Central memory CD8-positive, alpha-beta T cell (primary cell): ENCODE data around the gene CAMSAP2.
"Not testable (repeated sequence)": the region's sequence is repeated elsewhere in the genome, so short reads cannot be mapped to it uniquely, and the experiment has no call there.

ENCODE experiments used
- ATAC-seq: fragments of 150-1000 bp; cut with Tn5 transposase; replicated peaks from 2 replicates; pipeline ENCODE4 v1.10.0; 2022; ENCODE audit warnings: mild to moderate bottlenecking, moderate FRiP score, moderate number of reproducible peaks; ENCODE audit not compliant: poor library complexity, severe bottlenecking; ENCODE audit errors: extremely low read depth
- DNase-seq, 2 donors: peaks; one replicate each; pipeline ENCODE4 v3.0.0; 2021; ENCODE audit warnings: low spot score in 2 of 2
- H3K27ac Mint-ChIP-seq: one replicate; pipeline ENCODE4 v1.8.0; 2022; ENCODE audit warnings: low read depth, mild to moderate bottlenecking, moderate library complexity, mixed read lengths
- H3K27me3 Mint-ChIP-seq: one replicate; pipeline ENCODE4 v1.8.0; 2022; ENCODE audit warnings: mixed read lengths
- H3K36me3 Mint-ChIP-seq: one replicate; pipeline ENCODE4 v1.8.0; 2022; ENCODE audit warnings: mild to moderate bottlenecking, moderate library complexity, mixed read lengths; ENCODE audit not compliant: insufficient read depth
- H3K4me1 Mint-ChIP-seq: one replicate; pipeline ENCODE4 v1.8.0; 2022; ENCODE audit warnings: mixed read lengths
- H3K4me3 Mint-ChIP-seq: one replicate; pipeline ENCODE4 v1.8.0; 2022; ENCODE audit warnings: mild to moderate bottlenecking, moderate library complexity, mixed read lengths
- H3K9me3 Mint-ChIP-seq: one replicate; pipeline ENCODE4 v1.8.0; 2022; ENCODE audit warnings: mixed read lengths

The CAMSAP2 gene

DNA sequence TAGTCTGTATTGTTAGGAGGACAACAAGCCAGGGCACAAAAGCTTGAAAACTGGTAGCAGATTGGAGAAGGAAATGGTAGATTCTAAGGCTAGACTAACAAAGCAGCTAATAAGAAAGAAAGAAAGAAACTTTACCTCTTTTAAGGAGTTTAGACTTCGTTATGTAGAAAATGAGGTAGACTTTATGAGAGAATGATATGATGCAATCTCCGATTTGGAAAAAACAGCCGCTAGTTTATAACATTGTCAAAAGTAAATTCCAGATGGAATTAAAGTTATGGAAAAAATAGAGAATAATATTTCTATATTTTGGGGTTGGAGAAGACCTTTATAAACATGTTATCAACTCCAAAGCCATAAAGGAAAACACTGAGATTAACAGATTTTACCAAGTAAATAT is 67.0 kb downstream of the CAMSAP2 start:
- no peak for DNase-seq
- Mint-ChIP-seq H3K27ac (no peak overlapping the region), H3K27me3 (no peaks in the 10 kb centered on the region), H3K4me3 (no peak overlapping the region), H3K36me3 (peaks cover 3% of the 10 kb centered on the region), H3K4me1 (no peaks in the 10 kb centered on the region), H3K9me3 (no peaks in the 10 kb centered on the region)
- no peak for ATAC-seq

DNA sequence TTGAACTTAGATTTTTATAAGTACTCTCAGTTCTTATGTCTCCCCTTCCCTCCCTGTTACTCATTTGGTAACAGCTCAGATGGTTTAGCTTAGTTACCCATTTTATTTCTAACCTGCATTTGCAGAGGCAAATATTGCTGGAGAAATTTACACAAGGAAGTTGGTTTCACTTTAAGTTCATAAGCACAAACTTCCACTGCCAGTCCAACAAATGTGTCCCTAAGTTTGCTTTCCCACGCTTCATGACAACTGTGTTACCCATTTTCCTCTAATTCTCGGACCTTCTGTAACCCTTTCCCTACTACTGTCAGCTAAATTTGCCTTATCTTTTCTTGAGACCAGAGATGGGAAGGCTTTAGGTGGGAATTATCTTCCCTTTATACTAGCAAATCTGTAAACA is 70.2 kb downstream of the CAMSAP2 start:
- H3K4me1 Mint-ChIP-seq = no peaks in the 10 kb centered on the region
- peaks cover 3% of the 10 kb centered on the region for H3K36me3 Mint-ChIP-seq
- no peaks in the 10 kb centered on the region for H3K27me3 Mint-ChIP-seq
- ATAC-seq (no peak), DNase-seq (no peak)
- no peak overlapping the region for H3K4me3 Mint-ChIP-seq
- H3K27ac Mint-ChIP-seq = no peak overlapping the region
- no peaks in the 10 kb centered on the region for H3K9me3 Mint-ChIP-seq

DNA sequence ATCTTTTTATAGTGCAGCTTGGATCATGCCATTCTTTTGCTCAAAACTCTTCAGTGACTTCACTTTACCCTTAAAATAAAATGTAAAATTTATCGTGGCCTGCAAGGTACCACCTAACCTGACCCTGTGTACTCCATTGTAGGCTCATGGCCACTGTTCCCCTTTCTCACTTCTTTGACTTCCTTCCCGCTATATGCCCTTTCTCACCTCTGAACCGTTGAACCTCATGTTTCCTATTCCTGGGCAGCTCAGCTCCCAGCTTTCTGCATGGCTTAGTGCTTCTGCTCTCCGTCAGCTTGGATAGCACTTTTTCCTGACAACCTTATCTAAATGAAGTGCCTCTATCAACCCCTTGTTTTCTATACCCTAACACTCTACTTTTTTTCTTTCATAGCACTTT is 73.0 kb downstream of the CAMSAP2 start:
- Mint-ChIP-seq H3K27me3 (no peaks in the 10 kb centered on the region), H3K9me3 (no peaks in the 10 kb centered on the region), H3K36me3 (peaks cover 1% of the 10 kb centered on the region), H3K4me3 (no peak overlapping the region), H3K4me1 (no peaks in the 10 kb centered on the region), H3K27ac (no peak overlapping the region)
- DNase-seq = no peak
- no peak for ATAC-seq

DNA sequence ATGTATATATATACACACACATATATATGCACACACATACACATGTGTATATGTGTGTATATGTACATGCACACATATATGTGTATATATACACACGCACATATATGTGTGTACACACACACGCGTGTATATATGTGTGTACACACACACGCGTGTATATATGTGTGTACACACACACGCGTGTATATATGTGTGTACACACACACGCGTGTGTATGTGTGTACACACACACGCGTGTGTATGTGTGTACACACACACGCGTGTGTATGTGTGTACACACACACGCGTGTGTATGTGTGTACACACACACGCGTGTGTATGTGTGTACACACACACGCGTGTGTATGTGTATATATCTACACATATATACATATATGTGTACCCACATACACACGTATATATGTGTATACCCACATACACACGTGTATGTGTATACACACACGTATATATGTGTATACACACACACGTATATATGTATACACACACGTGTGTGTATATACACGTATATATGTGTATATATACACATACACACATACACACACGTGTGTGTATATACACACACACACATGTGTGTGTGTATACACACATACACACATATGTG is 78.0 kb downstream of the CAMSAP2 start:
- not testable (repeated sequence) for H3K36me3 Mint-ChIP-seq, H3K4me1 Mint-ChIP-seq, H3K27ac Mint-ChIP-seq, H3K4me3 Mint-ChIP-seq, DNase-seq, H3K27me3 Mint-ChIP-seq, H3K9me3 Mint-ChIP-seq, ATAC-seq

DNA sequence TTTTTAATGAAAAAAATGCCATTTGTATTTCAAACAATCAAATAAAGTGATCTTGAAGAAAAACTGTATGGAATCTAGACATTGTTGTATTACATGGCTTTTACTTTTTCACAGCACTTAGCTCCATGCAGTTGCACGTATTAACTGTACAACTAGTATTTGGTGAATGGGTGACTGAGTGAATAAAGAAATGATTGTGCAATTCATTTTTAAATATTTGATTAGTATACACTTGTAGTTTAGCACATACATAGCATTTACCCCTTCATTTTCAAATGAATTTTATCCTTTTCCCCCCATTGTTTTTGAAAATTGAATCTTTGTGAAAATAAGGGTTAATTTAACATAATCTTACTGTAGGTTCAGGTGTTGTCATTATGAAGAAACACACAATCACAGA is 79.6 kb downstream of the CAMSAP2 start:
- Mint-ChIP-seq H3K27ac (no peak overlapping the region), H3K4me1 (no peaks in the 10 kb centered on the region), H3K27me3 (no peaks in the 10 kb centered on the region), H3K9me3 (no peaks in the 10 kb centered on the region), H3K4me3 (no peak overlapping the region), H3K36me3 (no peaks in the 10 kb centered on the region)
- DNase-seq (no peak), ATAC-seq (no peak)

GRCh38 chr1:200819726-200820125 is 81.0 kb downstream of the CAMSAP2 start:
- no peak for DNase-seq
- Mint-ChIP-seq H3K27me3 (peaks cover 8% of the 10 kb centered on the region), H3K4me3 (no peak overlapping the region), H3K9me3 (no peaks in the 10 kb centered on the region), H3K4me1 (no peaks in the 10 kb centered on the region), H3K27ac (no peak overlapping the region), H3K36me3 (no peaks in the 10 kb centered on the region)
- no peak for ATAC-seq

DNA sequence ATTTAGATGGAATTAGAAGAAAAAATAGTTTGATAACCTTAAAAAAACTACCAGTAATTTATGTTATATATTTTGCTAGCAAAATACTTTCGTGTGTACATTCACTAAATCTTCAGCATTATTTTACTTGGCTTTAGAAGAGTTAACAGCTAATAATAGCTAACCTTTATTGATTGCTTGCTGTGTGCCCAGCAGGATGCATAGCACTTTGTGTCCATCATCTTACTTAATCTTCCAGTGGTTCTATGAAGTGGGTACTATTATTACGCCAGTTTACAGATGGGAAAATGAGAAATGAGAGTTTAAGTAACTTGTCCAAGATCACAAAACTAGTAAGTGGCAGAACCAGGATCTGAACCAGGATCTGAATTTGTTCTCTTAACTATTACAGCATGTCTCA is 92.4 kb downstream of the CAMSAP2 start:
- Mint-ChIP-seq H3K4me3 (no peak overlapping the region), H3K27ac (no peak overlapping the region), H3K27me3 (no peaks in the 10 kb centered on the region), H3K36me3 (no peaks in the 10 kb centered on the region), H3K4me1 (no peaks in the 10 kb centered on the region), H3K9me3 (no peaks in the 10 kb centered on the region)
- ATAC-seq (no peak), DNase-seq (no peak)

GRCh38 chr1:200834383-200834782 is 95.7 kb downstream of the CAMSAP2 start:
- DNase-seq = no peak
- Mint-ChIP-seq H3K9me3 (no peaks in the 10 kb centered on the region), H3K4me1 (no peaks in the 10 kb centered on the region), H3K27me3 (no peaks in the 10 kb centered on the region), H3K4me3 (no peak overlapping the region), H3K36me3 (no peaks in the 10 kb centered on the region), H3K27ac (no peak overlapping the region)
- ATAC-seq = no peak

DNA sequence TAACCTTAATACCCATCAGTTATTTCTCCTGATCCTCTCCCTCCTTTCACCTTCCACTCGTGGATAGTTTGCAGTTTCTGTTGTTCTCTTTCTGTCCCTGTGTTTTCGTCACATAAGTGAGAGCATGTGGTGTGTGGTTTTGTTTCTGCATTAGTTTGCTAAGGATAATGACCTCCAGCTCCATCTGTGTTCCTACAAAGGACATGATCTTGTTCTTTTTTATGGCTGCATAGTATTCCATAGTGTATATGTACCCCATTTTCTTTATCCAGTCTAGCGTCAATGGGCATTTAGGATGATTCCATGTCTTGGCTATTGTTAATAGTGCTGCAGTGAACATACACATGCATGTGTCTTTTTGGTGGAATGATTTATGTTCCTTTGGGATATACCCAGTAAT is 97.5 kb downstream of the CAMSAP2 start:
- no peak overlapping the region for H3K27ac Mint-ChIP-seq
- H3K9me3 Mint-ChIP-seq = no peaks in the 10 kb centered on the region
- H3K4me3 Mint-ChIP-seq = no peak overlapping the region
- H3K27me3 Mint-ChIP-seq = no peaks in the 10 kb centered on the region
- H3K4me1 Mint-ChIP-seq = no peaks in the 10 kb centered on the region
- DNase-seq = no peak
- no peak for ATAC-seq
- no peaks in the 10 kb centered on the region for H3K36me3 Mint-ChIP-seq

GRCh38 chr1:200837931-200838571 is 99.4 kb downstream of the CAMSAP2 start:
- Mint-ChIP-seq H3K4me1 (no peaks in the 10 kb centered on the region), H3K36me3 (no peaks in the 10 kb centered on the region), H3K27me3 (no peaks in the 10 kb centered on the region), H3K9me3 (no peaks in the 10 kb centered on the region), H3K4me3 (no peak overlapping the region), H3K27ac (no peak overlapping the region)
- ATAC-seq (no peak), DNase-seq (no peak)

DNA sequence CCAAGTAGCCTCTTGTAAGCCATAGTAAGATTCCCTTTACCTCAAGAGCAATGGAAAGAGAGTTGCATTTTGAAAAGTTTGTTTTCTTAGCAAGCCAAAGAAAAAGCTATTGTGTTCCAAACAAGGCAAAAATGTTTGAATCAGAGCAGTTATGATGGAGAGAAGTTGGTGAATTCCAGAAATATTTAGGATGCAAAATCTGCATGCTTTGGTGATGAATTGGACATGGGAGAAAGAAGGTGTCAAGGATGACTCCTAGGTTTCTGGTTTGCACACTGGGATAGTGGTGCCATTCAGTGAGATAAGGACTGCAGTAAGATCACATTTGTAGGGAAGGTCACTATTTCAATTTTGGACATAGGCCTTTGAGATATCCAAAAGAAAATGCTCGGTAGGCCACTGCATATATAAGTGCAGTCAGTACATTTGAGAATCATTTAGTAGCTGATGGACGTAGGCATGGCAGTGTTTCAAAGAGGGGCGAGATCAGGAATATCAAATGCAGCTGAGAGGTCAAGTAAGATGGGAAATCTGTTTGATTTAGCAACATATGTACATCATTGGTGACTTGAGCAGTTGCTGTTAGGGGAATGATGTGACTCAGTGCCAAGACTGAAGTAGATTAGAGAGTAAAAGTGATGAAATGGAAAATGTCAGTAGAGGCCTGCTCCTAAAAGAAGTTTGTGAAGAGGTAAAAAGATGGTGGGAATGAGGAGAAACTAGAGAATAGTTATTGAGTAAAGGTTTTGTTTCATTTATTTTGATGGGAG is 100.2 kb downstream of the CAMSAP2 start:
- no peak overlapping the region for H3K27ac Mint-ChIP-seq
- no peaks in the 10 kb centered on the region for H3K9me3 Mint-ChIP-seq
- no peak for DNase-seq
- no peak for ATAC-seq
- H3K36me3 Mint-ChIP-seq = no peaks in the 10 kb centered on the region
- no peaks in the 10 kb centered on the region for H3K4me1 Mint-ChIP-seq
- no peak overlapping the region for H3K4me3 Mint-ChIP-seq
- no peaks in the 10 kb centered on the region for H3K27me3 Mint-ChIP-seq

DNA sequence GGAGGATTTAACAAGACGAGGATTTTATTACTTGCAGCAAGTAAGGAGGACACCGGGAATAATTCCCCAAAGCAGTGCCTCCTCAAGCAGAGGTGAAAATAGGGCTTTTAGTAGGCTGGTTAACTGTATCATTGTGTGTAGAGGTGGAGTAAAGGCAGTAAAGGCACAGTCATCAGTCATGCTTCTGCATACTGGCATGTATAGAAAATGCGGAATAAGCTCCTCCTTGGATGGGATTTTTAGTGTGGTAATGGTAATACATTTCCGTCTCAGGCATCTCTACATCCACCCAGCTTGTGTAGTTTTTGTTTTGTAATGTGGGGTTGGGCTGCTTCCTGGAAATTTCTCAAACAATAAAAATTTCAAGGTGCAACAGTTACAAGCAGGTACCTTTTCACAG is 106.7 kb downstream of the CAMSAP2 start:
- Mint-ChIP-seq H3K27ac (no peak overlapping the region), H3K4me1 (no peaks in the 10 kb centered on the region), H3K27me3 (no peaks in the 10 kb centered on the region), H3K9me3 (no peaks in the 10 kb centered on the region), H3K36me3 (peaks cover 2% of the 10 kb centered on the region), H3K4me3 (no peak overlapping the region)
- no peak for ATAC-seq
- no peak for DNase-seq

- no peaks in the 10 kb centered on the region for H3K9me3 Mint-ChIP-seq
- H3K4me3 Mint-ChIP-seq = no peak overlapping the region
- ATAC-seq = no peak
- peaks cover 2% of the 10 kb centered on the region for H3K36me3 Mint-ChIP-seq
- H3K4me1 Mint-ChIP-seq = no peaks in the 10 kb centered on the region
- DNase-seq = no peak
- no peaks in the 10 kb centered on the region for H3K27me3 Mint-ChIP-seq
- H3K27ac Mint-ChIP-seq = no peak overlapping the region
Observed at GRCh38 chr1:200846398-200846797, 107.7 kb downstream of the CAMSAP2 start.
